ENCODE measurements around the gene GJD2. TPM values are rescaled to one million over a fixed set of nuclear protein-coding genes. Genes with fewer than 3 reads are reported as not detected.

The GJD2 gene
- polyA plus RNA-seq, 1 of the 3 experiments (the other 2 are of a cell fraction), result not detected

DNA sequence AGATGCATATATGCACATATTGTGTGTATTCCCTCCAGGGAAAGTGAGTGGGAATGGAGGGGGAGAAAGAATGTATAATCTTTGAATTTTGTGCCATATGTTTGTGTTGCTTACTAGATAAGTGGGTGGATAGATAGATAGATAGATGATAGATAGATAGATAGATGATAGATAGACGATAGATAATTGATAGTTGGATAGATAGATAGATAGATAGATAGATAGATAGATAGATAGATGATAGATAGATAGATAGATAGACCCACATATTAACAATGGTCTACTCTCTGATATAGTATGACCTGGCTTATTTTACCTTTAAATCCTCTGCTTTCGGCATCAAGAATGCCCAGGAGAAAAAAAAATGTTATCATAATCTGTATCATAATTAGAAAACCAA lies 21.2 kb downstream of the GJD2 start:
- CTCF ChIA-PET, result no interaction called here

GRCh38 chr15:34732430-34732829 lies 22.4 kb downstream of the GJD2 start:
- WGBS (ENCODE audit: low lambda C conversion rate), result 52% methylated on average over 6 of the region's 6 CpGs
- H2AFZ ChIP-seq (ENCODE audit: low read depth), result no peak overlapping the region
- no peaks in the 10 kb centered on the region for H3K9me3 ChIP-seq

More for the DNA sequence above, 21.2 kb downstream of the GJD2 start:
- H3K36me3 ChIP-seq (replicated peaks in 1 of 2; ENCODE audit: control insufficient read depth in 1 of 2, insufficient read depth in 2 of 2, low read length in 1 of 2), result no peaks in the 10 kb centered on the region
- H3K9ac ChIP-seq, result no peak overlapping the region
- TF ChIP-seq EZH2phosphoT487 (IDR thresholded peaks at IDR 0.05; ENCODE audit: borderline replicate concordance, low read depth) (no peak), MEF2A (IDR thresholded peaks at IDR 0.05; ENCODE audit: borderline replicate concordance, low read depth) (no peak), REST (IDR thresholded peaks at IDR 0.05; ENCODE audit: low read depth, low read length) (no peak), JUND (IDR thresholded peaks at IDR 0.05) (no peak), NRF1 (IDR thresholded peaks at IDR 0.05; ENCODE audit: low read depth, low read length) (no peak)
- H3K4me1 ChIP-seq (ENCODE audit: control insufficient read depth in 1 of 2, insufficient read depth in 2 of 2, low read depth in 1 of 2, low read length in 1 of 2), result no peaks in the 10 kb centered on the region
- H3K27me3 ChIP-seq (ENCODE audit: insufficient read depth), result no peaks in the 10 kb centered on the region
- 47% methylated on average over 2 of the region's 2 CpGs for WGBS (ENCODE audit: low lambda C conversion rate)
- no peaks in the 10 kb centered on the region for H3K9me2 ChIP-seq
- no peak overlapping the region for H3K27ac ChIP-seq (ENCODE audit: low read depth in 2 of 2, low read length in 1 of 2)
- no peaks in the 10 kb centered on the region for H3K79me2 ChIP-seq (ENCODE audit: insufficient read depth)
- no peak for DNase-seq
- H3F3A ChIP-seq (replicated peaks; ENCODE audit: insufficient read depth), result no peaks in the 10 kb centered on the region
- POLR2A ChIA-PET, result no interaction called here
- H4K20me1 ChIP-seq (ENCODE audit: insufficient read depth), result no peaks in the 10 kb centered on the region
- H3K4me3 ChIP-seq (ENCODE audit: low read depth in 2 of 2, low read length in 1 of 2), result no peak overlapping the region
- no peak overlapping the region for H2AFZ ChIP-seq (ENCODE audit: low read depth)
- H3K4me2 ChIP-seq, result no peak overlapping the region
- no peaks in the 10 kb centered on the region for H3K9me3 ChIP-seq

More at GRCh38 chr15:34732430-34732829, 22.4 kb downstream of the GJD2 start:
- POLR2A ChIA-PET, result no interaction called here
- no peak overlapping the region for H3K27ac ChIP-seq (ENCODE audit: low read depth in 2 of 2, low read length in 1 of 2)
- no peaks in the 10 kb centered on the region for H4K20me1 ChIP-seq (ENCODE audit: insufficient read depth)
- H3K9me2 ChIP-seq, result no peaks in the 10 kb centered on the region
- H3K9ac ChIP-seq, result no peak overlapping the region
- DNase-seq, result no peak
- H3K4me1 ChIP-seq (ENCODE audit: control insufficient read depth in 1 of 2, insufficient read depth in 2 of 2, low read depth in 1 of 2, low read length in 1 of 2), result no peaks in the 10 kb centered on the region
- H3F3A ChIP-seq (replicated peaks; ENCODE audit: insufficient read depth), result no peaks in the 10 kb centered on the region
- H3K4me3 ChIP-seq (ENCODE audit: low read depth in 2 of 2, low read length in 1 of 2), result no peak overlapping the region
- no peak overlapping the region for H3K4me2 ChIP-seq
- no peaks in the 10 kb centered on the region for H3K27me3 ChIP-seq (ENCODE audit: insufficient read depth)
- H3K36me3 ChIP-seq (replicated peaks in 1 of 2; ENCODE audit: control insufficient read depth in 1 of 2, insufficient read depth in 2 of 2, low read length in 1 of 2), result no peaks in the 10 kb centered on the region
- H3K79me2 ChIP-seq (ENCODE audit: insufficient read depth), result no peaks in the 10 kb centered on the region
- TF ChIP-seq USF1 (IDR thresholded peaks at IDR 0.05; ENCODE audit: borderline replicate concordance, low read depth) (no peak), FOSL2 (IDR thresholded peaks at IDR 0.05; ENCODE audit: borderline replicate concordance, low read depth) (no peak), SMC3 (IDR thresholded peaks at IDR 0.05; ENCODE audit: low read depth, low read length) (no peak), REST (IDR thresholded peaks at IDR 0.05; ENCODE audit: low read depth, low read length) (no peak), RCOR1 (IDR thresholded peaks at IDR 0.05; ENCODE audit: low read length) (no peak), CHD2 (IDR thresholded peaks at IDR 0.05; ENCODE audit: low read length, partially characterized antibody) (no peak)
- TF ChIP-seq, protein P1, sequence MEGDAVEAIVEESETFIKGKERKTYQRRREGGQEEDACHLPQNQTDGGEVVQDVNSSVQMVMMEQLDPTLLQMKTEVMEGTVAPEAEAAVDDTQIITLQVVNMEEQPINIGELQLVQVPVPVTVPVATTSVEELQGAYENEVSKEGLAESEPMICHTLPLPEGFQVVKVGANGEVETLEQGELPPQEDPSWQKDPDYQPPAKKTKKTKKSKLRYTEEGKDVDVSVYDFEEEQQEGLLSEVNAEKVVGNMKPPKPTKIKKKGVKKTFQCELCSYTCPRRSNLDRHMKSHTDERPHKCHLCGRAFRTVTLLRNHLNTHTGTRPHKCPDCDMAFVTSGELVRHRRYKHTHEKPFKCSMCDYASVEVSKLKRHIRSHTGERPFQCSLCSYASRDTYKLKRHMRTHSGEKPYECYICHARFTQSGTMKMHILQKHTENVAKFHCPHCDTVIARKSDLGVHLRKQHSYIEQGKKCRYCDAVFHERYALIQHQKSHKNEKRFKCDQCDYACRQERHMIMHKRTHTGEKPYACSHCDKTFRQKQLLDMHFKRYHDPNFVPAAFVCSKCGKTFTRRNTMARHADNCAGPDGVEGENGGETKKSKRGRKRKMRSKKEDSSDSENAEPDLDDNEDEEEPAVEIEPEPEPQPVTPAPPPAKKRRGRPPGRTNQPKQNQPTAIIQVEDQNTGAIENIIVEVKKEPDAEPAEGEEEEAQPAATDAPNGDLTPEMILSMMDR (IDR thresholded peaks at IDR 0.05), result no peak
- TF ChIP-seq, protein P2, sequence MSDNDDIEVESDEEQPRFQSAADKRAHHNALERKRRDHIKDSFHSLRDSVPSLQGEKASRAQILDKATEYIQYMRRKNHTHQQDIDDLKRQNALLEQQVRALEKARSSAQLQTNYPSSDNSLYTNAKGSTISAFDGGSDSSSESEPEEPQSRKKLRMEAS (IDR thresholded peaks at IDR 0.05; ENCODE audit: low read depth), result no peak
- CTCF ChIA-PET, result interaction anchor here (1.0 kb wide), 1 partner anchor 9 kb away, joined by 3 read pairs; no protein-coding TSS in a partner anchor
